Measurements from ENCODE around the gene CCNY. TPM values are rescaled to one million over a fixed set of nuclear protein-coding genes. Genes with fewer than 3 reads are reported as not detected.

Gene CCNY
- total and polyA plus RNA-seq, 2 experiments from 2014 or later, result 51.5 to 55.8 TPM

GRCh38 chr10:35464825-35465456 lies 128.6 kb downstream of the CCNY start:
- TF ChIP-seq EZH2phosphoT487 (IDR thresholded peaks at IDR 0.05; ENCODE audit: low read depth, severe bottlenecking, unreplicated experiment), result no peak
- TF ChIP-seq CTCF (IDR thresholded peaks at IDR 0.05; ENCODE audit: poor library complexity), result no peak
- TF ChIP-seq EZH2 (IDR thresholded peaks at IDR 0.05; ENCODE audit: borderline replicate concordance), result no peak
- Histone ChIP-seq H3K27ac (no peak overlapping the region), H2AFZ (no peak overlapping the region), H3K4me2 (no peak overlapping the region), H3K9me2 (replicated peaks; ENCODE audit: insufficient read depth) (no peaks in the 10 kb centered on the region), H3K4me3 (no peak overlapping the region), H3K9me3 (ENCODE audit: low read depth) (no peaks in the 10 kb centered on the region), H4K20me1 (ENCODE audit: insufficient read depth, poor library complexity, severe bottlenecking) (peaks cover 79% of the 10 kb centered on the region), H3K36me3 (replicated peaks; ENCODE audit: insufficient read depth, low read depth) (no peaks in the 10 kb centered on the region), H3K27me3 (no peaks in the 10 kb centered on the region), H3K4me1 (ENCODE audit: insufficient read depth) (peaks cover 46% of the 10 kb centered on the region), H3K79me2 (peaks cover 99% of the 10 kb centered on the region)
- WGBS (ENCODE audit: low lambda C conversion rate, missing lambda C conversion rate), result 66% methylated on average over 11 of the region's 11 CpGs
- DNase-seq (ENCODE audit: low spot score), result no peak

DNA sequence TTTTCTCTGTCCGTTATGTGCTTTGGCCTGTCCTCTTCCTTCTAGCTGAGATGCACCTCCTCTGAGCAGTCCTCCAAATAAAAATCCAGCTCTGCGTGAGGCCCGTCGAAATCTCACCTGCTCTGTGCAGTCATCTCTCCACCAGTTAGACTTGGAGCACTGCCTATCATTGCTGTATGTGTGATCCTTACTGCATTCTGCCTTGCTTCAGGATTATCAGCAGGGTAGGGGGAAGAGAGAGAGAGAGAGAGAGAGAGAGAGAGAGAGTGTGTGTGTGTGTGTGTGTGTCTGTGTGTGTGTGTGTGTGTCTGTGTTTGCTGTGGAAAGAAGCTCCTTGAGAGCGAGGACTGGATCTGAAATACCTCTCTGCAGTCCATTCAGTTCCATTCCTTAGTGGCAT lies 129.4 kb downstream of the CCNY start:
- H3K36me3 ChIP-seq (replicated peaks; ENCODE audit: insufficient read depth, low read depth), result no peaks in the 10 kb centered on the region
- H3K27me3 ChIP-seq, result no peaks in the 10 kb centered on the region
- no peak for TF ChIP-seq EZH2phosphoT487 (IDR thresholded peaks at IDR 0.05; ENCODE audit: low read depth, severe bottlenecking, unreplicated experiment)
- TF ChIP-seq CTCF (IDR thresholded peaks at IDR 0.05; ENCODE audit: poor library complexity), result no peak
- no peak for TF ChIP-seq EZH2 (IDR thresholded peaks at IDR 0.05; ENCODE audit: borderline replicate concordance)
- no peak overlapping the region for H3K27ac ChIP-seq
- peaks cover 81% of the 10 kb centered on the region for H4K20me1 ChIP-seq (ENCODE audit: insufficient read depth, poor library complexity, severe bottlenecking)
- no peaks in the 10 kb centered on the region for H3K9me3 ChIP-seq (ENCODE audit: low read depth)
- 76% methylated on average over 5 of the region's 5 CpGs for WGBS (ENCODE audit: low lambda C conversion rate, missing lambda C conversion rate)
- H3K9me2 ChIP-seq (replicated peaks; ENCODE audit: insufficient read depth), result no peaks in the 10 kb centered on the region
- H3K79me2 ChIP-seq, result peaks cover 99% of the 10 kb centered on the region
- H3K4me3 ChIP-seq, result no peak overlapping the region
- H2AFZ ChIP-seq, result no peak overlapping the region
- no peak for DNase-seq (ENCODE audit: low spot score)
- H3K4me1 ChIP-seq (ENCODE audit: insufficient read depth), result peaks cover 43% of the 10 kb centered on the region
- H3K4me2 ChIP-seq, result no peak overlapping the region

DNA sequence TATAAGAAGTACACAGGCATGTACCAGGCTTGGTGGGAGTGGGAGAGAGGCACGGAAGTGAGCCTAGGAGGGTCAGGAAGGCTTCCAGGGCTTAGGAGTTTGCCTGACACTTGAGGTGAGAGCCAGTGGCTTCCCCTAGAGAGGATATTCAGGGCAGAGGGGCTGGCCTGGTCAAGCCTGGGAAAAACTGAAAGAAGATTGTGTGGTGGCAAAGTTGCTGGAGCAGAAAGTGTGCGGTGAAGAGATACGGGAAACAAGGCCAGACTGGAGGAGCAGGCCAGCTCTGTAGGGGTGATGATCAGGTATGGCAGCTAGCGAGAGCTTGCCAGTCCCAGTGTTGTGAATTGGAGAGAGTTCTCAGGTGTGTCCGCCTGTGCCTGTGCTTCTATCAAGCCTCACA lies 129.9 kb downstream of the CCNY start:
- Histone ChIP-seq H3K9me3 (ENCODE audit: low read depth) (no peaks in the 10 kb centered on the region), H3K36me3 (replicated peaks; ENCODE audit: insufficient read depth, low read depth) (no peaks in the 10 kb centered on the region), H3K27ac (no peak overlapping the region), H4K20me1 (ENCODE audit: insufficient read depth, poor library complexity, severe bottlenecking) (peaks cover 81% of the 10 kb centered on the region), H3K79me2 (peaks cover 99% of the 10 kb centered on the region), H2AFZ (no peak overlapping the region), H3K4me3 (no peak overlapping the region), H3K4me1 (ENCODE audit: insufficient read depth) (peaks cover 38% of the 10 kb centered on the region), H3K4me2 (no peak overlapping the region), H3K9me2 (replicated peaks; ENCODE audit: insufficient read depth) (no peaks in the 10 kb centered on the region), H3K27me3 (no peaks in the 10 kb centered on the region)
- TF ChIP-seq EZH2 (IDR thresholded peaks at IDR 0.05; ENCODE audit: borderline replicate concordance), result no peak
- TF ChIP-seq CTCF (IDR thresholded peaks at IDR 0.05; ENCODE audit: poor library complexity), result no peak
- no peak for TF ChIP-seq EZH2phosphoT487 (IDR thresholded peaks at IDR 0.05; ENCODE audit: low read depth, severe bottlenecking, unreplicated experiment)
- 98% methylated on average over 5 of the region's 5 CpGs for WGBS (ENCODE audit: low lambda C conversion rate, missing lambda C conversion rate)
- no peak for DNase-seq (ENCODE audit: low spot score)

All from hepatocyte (in vitro differentiated cells).